NCI-H1092 treated with DMSO at 0.1 percent for 48 hours (cell line): ENCODE measurements around the gene AMFR.

Source experiments
- DNase-seq: peaks from one replicate; lab custom pipeline; 2025; lab: John Stamatoyannopoulos, UW

AMFR gene

GRCh38 chr16:56330476-56330875 is 94.9 kb downstream of the AMFR start:
- DNase-seq = no peak

- DNase-seq = no peak
Measured at GRCh38 chr16:56329887-56330286, 95.5 kb downstream of the AMFR start.

GRCh38 chr16:56328276-56329022 is 96.9 kb downstream of the AMFR start:
- no peak for DNase-seq

GRCh38 chr16:56327929-56328258 is 97.5 kb downstream of the AMFR start:
- DNase-seq = no peak

- no peak for DNase-seq
Measured at GRCh38 chr16:56327071-56327928, 98.0 kb downstream of the AMFR start.

- DNase-seq = no peak
Measured at GRCh38 chr16:56325956-56326355, 99.4 kb downstream of the AMFR start.

- no peak for DNase-seq
Measured at GRCh38 chr16:56324406-56324805, 100.9 kb downstream of the AMFR start.

GRCh38 chr16:56321571-56321970 is 103.8 kb downstream of the AMFR start:
- DNase-seq = no peak

- no peak for DNase-seq
Measured at GRCh38 chr16:56320811-56321558, 104.4 kb downstream of the AMFR start.

GRCh38 chr16:56320056-56320455 is 105.3 kb downstream of the AMFR start:
- no peak for DNase-seq

- DNase-seq = no peak
Measured at GRCh38 chr16:56319376-56319775, 106.0 kb downstream of the AMFR start.

GRCh38 chr16:56318827-56319140 is 106.6 kb downstream of the AMFR start:
- no peak for DNase-seq

GRCh38 chr16:56317998-56318826 is 107.1 kb downstream of the AMFR start:
- peak; percentile 74 for DNase-seq

- no peak for DNase-seq
Measured at GRCh38 chr16:56316545-56316944, 108.8 kb downstream of the AMFR start.

- no peak for DNase-seq
Measured at GRCh38 chr16:56315955-56316354, 109.4 kb downstream of the AMFR start.

GRCh38 chr16:56314244-56314850 is 111.0 kb downstream of the AMFR start:
- no peak for DNase-seq

GRCh38 chr16:56312556-56312955 is 112.8 kb downstream of the AMFR start:
- DNase-seq = no peak

GRCh38 chr16:56312028-56312300 is 113.4 kb downstream of the AMFR start:
- DNase-seq = no peak
